22Rv1 (cell line): ENCODE measurements around the gene CCDC182.

ENCODE experiments used
- CTCF ChIP-seq: fragments of 450-650 bp; IDR thresholded peaks from 2 replicates; pipeline ENCODE4 v1.5.1; 2017; ENCODE audit warnings: mild to moderate bottlenecking
- ZFX ChIP-seq: fragments of 450-650 bp; IDR thresholded peaks from 2 replicates; pipeline ENCODE4 v1.6.1; 2017; ENCODE audit warnings: antibody characterized with exemption, borderline replicate concordance

- TF ChIP-seq CTCF (no peak), ZFX (no peak)
Observed at GRCh38 chr17:57733085-57733484, 12.0 kb downstream of the CCDC182 start.
